DMS 273 (cell line): Measurements from ENCODE around the gene SRSF1.
"Not testable (repeated sequence)": the region's sequence is repeated elsewhere in the genome, so short reads cannot be mapped to it uniquely, and the experiment has no call there.

Source experiments
- DNase-seq: peaks from one replicate; lab custom pipeline; 2025; ENCODE audit not compliant: unreplicated experiment; lab: John Stamatoyannopoulos, UW

The SRSF1 gene

DNA sequence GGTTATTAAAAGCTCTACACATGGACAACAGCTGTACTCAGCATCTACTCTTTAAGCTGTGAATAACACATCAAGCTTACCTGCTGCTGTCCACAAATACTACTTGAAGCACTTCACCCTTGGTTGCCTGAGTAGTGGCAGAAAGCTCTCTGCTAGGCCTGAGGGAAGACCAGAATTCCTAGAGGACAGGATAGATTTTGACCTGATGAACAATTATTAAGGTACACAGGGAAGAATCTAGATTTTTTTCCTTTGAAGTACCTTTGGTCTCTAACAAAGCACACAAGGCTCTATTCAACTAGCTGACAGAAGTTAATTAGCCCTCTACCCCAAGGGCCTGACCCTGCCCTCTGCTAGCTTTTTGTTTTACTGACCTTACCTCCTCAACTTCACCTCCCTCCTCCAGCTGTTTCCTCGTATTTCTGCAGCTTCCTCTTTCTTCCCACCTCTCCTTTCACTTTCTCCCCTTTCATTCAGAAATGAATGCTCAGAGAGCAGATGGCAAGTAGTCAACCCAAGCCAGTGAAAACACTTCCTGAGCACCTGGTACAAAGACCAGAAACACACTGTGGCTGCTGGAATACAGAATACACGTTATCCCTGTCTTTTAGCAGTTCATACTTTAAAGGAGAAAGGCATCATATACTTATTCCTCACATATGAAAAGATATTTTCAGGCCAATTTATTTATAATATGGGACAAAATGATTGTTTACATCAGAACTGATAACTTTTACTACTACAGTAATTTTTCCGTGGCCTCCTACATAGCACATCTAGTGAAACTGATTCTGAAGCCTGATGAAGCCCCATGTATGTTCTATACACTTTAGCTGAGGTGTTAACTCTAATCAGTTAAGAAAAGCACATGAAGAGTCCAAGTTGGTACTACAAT is 13.3 kb downstream of the SRSF1 start:
- DNase-seq, result peak; percentile 83

DNA sequence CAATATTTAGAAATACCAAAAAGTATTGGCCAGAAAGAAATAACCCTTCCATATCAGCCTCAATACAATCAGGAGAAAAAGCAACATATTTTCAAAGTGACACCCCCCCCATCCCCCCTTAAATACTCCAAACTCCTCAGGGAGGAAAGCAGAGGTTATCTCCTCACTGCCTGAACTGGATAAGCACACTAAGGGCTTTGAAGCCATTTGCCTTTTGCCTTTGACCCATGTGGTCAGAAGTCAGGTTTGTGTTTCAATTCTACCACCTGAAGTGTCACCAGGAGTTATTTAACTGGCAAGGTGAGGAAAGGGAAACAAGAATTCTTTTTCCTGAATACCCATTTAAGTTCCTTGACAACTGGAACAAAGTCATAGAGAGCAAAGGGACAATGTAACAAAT is 15.5 kb downstream of the SRSF1 start:
- no peak for DNase-seq

DNA sequence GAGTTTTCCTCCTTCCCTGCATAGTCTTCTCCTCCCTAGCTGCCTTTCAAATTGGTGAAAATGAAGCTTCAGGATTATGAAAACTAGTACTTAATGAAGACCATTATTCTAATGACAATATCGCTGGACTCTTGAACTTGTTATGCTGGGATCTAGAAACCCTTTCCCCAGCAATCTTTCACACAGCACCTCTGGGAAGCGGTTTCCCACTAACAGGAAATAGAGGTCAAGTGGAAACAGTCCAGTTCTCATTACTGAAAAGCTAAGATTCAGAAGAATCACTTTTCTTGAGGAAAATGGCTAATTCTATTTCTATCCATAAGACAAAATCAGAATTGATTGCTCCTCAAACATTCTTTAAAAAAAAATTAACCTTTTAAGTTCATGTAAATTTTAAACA is 17.0 kb downstream of the SRSF1 start:
- DNase-seq, result no peak

DNA sequence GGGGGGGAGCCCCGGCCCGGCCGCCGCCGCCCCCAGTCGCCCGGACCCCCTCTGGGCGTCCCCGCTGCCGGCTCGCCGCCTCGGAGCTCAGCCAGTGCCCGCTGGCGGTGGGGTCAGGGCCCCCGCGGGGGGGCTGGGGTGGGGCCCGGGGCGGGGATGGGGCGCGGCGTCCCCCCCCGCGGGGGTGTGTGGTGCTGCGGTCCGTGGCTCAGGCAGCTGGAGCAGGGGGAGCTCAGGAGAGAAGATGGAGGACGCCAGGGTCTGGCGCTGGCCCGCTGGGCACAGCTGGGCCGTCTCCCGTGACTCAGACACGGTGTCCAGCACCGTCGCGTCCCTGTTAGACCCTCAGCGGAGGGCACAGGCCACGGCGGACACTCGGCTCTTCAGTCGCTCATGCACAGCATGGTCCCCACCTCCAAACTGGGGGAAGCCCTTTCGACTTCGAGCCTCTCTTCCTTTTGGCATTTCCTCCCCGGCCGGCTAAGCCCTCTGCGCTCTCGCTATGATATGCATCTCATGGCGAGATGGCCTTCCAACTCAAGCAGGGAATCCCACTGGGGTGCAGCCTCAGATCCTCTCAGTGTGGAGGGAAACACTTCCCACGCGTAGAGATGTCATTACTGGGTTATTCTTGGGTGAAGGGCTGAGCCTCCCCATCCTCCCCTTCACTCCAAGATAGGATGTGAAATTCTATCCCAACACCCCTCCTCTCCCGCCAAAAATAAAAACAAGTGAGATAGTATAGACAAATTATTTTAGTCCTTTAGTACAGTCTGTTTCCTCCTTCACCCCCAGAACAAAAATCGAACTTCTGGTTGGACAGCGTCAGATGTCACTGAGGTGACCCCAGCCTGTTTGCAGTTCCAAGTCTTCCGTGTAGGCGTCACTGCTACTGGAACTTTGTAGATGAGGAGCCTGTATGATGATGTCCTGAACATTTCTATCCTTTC is 18.5 kb downstream of the SRSF1 start:
- peak; percentile 92 for DNase-seq

DNA sequence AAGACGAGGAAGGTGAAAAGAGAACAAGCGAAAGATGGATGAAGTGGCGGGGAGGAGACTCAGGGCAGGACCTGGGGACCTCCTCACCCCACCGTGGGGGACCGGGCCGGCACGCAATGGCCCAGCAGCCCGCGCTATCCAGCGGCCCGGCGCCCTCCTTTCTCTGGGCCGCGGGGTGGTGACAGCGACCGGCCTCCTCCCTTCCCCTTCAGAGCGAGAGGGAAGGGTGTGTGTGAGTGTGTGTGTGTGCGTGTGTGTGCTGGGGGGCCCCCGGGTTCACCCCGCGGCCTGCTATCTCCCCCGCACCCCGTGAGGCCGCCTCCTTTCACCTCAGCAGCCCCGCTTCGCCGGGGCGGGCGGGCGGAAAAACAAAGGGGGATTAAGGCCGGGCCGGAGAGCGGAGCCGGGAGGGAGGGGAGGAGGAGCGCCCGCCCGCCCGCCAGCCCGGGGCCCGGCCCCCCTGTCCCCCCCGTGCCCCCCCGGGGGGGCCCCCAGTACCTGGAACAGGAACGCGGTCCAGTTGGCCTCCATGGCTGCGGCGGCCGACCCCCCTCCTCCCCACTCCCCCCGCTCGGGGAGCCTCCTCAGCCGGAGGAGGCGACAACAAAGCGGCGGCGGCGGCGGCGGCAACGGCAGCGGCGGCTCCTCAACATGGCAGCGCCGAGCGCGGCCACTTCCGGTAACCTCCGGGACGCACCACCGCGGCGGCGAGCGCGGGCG is 19.3 kb downstream of the SRSF1 start, which contains the start of gene VEZF1:
Gene VEZF1, minus strand, starts transcription at position 674 of the 720 bp plus-strand sequence. Its CDS starts 143 bp downstream, at position 531.
- DNase-seq, result peak; percentile 92

DNA sequence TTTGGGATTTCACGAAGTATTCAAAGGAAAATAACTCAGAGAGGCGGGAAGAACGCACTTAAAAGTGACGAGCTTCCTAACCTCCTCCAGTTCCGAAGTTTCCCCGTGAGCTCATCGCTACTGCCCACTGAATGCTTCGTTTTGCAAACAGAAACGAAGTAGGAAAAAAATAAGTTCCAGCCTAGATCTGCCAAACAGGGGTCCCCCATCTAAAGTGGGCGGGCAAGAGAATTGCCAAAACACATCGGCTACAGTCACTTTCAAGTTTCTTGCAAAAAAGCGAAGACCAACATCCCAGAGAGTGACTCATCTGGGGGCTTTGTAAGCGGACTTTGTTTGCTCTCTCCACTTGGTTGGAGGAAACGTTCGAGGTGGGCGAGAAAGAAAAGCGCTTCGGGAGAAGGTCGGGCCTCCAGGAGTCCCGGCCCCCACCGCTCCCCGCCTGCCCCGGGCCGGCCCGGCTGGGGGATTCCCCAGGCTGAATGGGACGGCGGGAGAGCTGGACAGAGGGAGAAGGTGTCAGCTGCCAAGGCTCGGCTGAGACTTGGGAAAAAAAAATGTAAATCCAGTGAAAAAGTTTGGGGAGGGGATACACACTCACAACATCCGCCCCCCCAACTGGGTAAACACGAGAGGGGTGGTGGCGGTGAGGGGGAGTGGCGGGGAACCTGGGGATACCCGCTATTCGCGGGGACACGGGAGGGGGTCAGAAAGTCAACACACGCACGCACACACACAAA is 20.0 kb downstream of the SRSF1 start:
- peak; percentile 66 for DNase-seq

DNA sequence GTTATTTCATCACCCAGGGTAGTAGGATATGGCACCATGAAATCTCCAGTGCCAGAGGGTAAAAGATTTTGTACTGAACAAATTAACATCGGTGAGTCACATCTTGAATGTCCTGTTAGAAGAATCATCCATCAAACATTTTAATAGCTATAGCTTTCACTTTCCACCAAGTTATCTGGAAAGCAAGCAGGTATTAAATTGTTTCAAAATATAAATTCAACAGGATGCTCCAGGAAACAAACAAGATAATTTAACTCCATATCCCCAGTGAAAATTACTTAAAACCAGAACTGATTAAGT is 21.4 kb downstream of the SRSF1 start:
- DNase-seq, result no peak

DNA sequence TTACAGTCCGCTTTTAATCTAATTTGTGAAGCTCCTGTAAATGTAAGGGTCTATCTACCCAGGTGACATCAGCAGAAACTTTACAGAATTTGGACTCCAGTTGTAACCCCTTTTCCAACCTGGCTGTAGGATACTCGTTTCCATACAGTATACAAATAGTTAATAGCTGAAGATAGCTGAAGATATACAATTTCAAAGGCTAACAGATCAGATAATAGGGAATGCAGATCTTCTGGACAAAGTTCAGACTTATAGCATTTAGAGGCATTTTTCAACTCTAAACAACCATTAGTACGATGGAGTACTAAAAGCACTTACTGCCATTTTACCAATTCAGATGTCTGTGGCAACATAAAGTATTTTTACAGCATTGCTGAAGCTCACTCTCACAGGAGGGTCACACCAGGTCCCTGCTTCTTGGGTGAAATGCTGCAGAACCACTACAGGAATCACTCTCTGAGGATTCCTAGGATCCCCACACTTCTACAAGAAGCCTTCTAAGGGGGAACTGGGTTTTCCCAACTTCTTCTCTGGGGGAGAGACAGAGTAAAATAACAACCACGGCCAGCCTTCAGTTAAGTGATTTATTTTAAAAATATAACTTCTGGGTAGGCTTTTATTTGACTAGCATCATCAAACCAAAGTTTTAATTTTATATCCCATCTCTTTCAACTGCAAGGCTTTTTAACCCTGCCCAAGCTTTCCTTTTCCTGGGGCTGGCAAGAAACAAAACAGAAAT is 21.9 kb downstream of the SRSF1 start:
- DNase-seq, result no peak

DNA sequence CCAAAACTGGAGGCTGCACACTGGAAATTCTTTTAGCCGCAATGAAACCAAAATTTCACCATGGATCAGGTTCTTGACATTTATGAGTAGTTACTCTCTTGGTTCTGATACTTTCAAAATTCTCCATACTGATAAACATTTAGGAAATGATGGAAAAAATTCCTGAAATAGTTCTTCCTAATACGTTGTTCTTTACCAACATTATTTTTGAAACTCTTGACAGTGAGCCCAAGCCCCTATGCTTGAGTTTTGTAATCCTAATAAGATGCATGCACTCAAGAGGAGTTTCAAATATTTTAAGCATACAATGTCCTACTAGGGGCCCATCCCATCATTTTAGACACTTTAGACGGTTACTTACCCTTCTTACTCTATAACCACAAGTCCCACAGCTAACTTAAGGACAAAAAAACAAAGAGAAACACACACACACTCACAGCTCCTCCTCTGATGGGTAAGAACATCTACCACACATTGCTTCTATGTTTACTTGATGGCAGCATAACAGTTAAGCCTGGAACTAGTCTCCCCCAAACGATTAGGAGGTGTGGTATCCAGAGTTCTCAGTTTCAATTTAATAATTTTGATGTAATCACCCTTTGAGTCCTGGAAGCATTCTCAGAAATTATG is 22.7 kb downstream of the SRSF1 start:
- DNase-seq, result no peak

DNA sequence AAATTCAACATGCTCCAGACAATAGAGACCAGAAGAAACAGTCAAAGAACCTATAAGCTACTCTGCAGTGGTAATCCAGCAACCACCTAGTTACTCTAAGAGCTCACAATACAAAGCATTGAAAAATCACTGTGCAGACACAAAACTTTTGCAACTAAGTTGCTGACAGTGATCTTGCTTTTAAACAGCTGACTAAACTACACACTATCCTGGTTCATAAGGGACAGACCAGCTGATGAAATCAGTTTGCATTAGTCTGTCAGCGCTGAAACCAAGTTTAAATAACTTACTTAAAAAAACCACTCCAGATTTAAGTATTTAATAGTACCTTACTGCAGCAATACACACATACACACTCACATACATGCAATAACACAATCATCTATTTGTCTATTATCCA is 23.6 kb downstream of the SRSF1 start:
- no peak for DNase-seq

DNA sequence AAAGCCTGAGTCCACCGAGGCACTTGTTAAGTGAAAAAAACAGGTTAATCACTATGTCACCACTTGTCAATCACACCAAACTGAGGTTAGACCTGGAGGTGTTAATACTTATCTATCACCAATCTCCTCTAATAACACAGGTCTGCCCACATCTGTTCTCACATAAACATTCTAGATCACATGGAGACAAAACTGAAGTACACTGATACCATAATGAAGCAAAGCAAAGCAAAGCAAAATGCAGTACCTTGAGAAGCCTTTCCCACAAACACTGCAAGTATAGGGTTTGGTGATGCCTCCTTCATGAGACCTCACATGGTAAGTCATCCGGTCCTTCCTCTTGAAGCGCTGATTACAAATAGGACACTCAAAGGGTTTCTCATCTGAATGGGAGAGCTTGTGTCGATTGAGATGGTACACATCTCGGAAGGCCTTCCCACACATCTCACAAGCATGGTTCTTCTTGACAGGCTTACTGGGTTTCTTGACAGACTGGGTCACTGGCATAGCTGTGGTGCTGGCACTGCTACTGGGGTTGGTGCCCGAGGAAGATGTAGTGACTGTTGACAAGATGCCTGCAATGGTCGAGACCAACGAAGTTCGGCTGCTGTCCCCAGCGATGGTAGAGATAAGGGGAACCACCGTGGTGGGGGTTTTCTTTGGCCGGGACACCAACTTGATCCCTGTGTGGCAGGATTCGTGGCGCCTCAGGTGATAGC is 24.4 kb downstream of the SRSF1 start:
- DNase-seq, result no peak

DNA sequence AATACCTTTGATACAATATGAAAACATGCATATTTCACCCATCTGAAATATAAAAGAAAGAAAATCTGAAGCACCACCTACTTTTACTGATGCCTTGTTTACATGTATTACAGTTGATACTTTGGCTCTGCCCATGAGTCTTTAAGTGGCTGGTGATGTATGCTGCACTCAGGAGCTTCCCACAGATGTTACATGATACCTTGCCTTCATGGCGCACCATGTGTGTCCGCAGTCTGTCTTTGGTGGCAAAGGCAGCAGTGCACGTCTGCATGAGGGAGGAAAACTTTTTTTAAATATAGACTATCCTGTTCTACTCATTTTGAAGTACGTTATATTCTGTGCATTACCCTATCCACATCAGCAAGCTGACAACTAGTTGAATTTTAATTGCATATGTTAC is 26.5 kb downstream of the SRSF1 start:
- DNase-seq, result no peak

DNA sequence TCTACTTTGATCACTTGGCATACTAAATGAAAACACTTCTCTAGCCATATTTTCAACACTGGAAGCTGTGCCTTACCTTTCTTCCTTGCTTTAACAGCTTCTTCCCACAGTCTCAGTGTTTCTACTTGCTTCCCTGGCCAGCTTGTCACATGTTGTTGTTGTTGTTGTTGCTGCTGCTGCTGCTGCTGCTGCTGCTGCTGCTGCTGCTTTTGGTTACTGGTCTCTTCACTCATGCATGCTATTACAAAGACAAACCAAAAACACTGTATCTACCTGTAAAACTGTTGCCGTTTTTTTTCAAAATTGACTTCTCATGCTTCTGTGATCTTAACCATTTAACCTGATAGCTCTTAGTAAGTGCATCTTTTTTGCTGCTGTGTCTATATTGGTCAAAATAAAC is 28.0 kb downstream of the SRSF1 start:
- DNase-seq, result no peak

DNA sequence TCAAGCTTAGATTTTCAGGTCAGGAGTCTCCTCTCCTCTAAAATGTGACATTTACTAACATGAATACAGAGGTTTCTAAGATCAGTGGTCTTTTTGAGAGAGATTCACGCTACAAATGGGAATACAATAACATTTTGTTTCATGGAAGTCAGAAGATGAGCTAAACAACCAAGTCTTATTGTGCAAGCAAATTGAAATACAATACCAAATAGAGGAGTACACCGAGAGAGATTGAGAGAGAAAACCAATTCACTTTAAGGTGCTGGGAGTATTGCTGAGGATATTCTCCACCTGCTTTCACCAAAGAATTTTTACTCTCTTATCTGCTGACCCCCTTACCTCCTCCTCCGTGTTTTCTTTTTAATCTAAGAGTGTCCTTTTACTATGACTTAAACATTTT is 30.5 kb downstream of the SRSF1 start:
- DNase-seq, result no peak

DNA sequence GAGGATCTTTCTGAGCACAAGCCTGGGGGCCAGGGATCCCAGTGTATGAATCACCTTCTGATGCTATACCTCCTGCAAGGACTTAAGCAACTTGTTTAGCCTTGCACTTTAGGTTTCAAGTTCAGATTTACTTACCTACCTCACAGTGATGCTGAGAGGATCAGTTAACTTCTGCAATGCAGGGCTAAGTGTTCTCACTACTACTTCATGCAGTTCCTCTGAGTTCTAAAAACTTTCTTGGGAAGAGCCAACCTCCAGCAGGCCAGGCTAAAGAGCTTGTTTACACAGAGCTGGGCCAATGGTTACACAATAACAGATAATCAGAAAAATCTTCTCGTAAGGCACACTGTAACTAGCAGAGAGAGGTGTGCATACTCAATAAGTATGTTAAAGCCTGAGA is 32.0 kb downstream of the SRSF1 start:
- DNase-seq, result no peak

DNA sequence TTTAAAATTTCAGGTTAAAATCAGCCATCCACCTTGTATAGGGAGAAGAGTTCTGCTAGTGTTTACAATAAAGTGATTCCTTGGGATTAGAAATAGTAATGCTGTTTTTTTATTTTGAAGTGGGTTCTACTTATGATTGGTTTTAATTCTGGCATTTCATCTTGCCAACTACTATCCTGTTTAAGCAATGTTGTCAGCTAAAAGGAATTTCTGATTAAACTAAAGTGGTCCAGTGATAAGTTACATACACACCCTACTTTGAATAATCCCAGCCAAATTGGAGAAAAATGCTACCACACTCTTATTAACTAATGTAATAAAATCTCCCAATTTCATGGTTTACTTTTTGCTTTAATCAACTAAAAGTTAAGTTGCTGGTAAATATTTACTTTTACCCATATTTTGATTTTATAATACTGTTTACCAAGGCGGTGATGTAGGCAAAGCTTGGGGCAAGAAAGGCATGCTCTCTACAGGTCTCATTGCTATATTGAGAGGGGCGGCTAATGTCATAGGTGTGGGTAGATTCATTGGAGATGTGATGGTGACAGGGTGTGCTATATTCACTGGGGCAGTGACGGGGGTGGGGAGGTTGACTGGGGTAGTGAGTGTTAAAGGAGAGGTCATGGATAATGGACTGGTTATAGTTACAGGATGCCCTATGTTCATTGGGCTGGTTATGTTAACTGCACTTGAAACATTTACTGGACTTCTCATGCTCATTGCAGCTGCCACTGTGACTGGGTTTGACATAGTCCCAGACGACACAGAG is 32.8 kb downstream of the SRSF1 start:
- not testable (repeated sequence) for DNase-seq

DNA sequence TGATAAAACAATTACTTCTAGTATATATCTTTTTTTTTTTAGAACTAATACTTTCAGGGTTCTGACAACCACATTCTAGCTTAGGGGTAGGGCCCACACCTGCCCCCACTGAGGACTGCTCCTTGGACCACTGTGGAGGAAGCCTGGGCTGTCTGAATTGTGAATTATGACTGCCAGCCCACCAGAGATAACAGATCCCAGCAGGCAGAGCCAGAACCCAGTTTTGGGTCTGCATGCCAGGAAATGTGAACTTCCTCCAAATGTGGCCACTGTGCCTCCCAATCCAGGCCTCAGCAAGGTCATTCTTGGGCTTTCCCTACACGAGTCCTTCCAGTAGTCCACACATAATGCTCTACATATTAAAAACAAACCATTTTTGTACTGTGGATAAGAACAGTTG is 34.9 kb downstream of the SRSF1 start:
- no peak for DNase-seq

DNA sequence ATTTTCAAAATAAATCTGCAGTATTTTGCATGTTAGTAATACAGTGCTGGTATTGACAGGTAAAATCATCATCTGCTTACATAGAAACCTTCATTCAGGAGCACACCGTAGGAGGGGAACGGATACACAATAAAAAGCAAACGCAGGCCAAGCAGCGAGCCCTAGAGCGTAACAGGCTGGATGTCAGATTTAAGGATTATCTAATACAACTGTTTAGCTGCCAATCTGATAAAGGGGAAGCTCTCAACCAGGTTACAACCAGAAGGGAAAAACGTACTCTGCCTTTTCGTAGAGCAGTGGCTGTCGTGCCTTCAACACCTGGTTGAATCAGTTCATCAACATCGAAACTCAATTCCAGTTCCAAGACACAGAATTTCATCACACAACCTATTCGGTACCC is 35.5 kb downstream of the SRSF1 start:
- DNase-seq, result no peak
